Activated CD8-positive, alpha-beta memory T cell treated with anti-CD3 and anti-CD28 coated beads for 1 hour (primary cell): ENCODE measurements around the gene FGFR1OP2.
A peak's percentile ranks its signal among the peaks of the same experiment; 100 is the strongest.

Experiments
- DNase-seq, 2 donors: peaks; one replicate each; pipeline ENCODE4 v3.0.0-alpha.2; 2020; ENCODE audit warnings: low read depth in 1 of 2; ENCODE audit errors: extremely low read depth in 1 of 2

The FGFR1OP2 gene

DNA sequence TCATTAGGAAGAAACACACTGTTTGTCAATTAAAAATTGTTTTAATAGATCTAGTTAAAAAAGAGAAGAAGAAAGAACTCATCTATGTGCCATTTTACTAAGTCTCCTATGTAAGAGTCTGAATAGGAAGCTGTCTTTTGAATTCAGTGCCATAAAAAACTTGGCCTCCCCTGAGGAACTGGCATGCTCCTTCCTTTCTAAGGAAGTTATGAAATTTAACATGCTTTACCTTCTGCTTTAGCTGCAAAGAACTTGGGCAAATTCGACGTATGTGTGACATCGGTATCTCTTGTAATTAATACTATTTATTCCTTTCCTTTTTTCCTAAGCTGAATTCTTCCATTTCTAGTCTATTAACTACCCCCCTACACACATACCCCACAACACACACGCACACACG lies 63.4 kb downstream of the FGFR1OP2 start:
- DNase-seq = no peak

DNA sequence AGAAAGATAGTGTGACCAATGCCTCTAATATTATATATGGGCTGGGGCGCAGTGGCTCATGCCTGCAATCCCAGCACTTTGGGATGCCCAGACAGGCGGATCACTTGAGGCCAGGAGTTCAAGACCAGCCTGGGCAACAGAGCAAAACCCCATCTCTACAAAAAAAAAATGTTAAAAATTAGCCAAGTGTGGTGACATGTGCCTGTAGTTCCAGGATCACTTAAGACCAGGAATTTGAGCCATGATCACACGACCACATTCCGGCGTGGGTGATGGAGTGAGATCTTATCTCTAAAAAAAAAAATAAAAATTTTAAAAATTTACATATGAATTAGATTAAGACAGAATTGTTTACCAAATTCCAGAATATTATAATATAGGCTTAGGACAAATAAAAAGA lies 63.9 kb downstream of the FGFR1OP2 start:
- DNase-seq = no peak

DNA sequence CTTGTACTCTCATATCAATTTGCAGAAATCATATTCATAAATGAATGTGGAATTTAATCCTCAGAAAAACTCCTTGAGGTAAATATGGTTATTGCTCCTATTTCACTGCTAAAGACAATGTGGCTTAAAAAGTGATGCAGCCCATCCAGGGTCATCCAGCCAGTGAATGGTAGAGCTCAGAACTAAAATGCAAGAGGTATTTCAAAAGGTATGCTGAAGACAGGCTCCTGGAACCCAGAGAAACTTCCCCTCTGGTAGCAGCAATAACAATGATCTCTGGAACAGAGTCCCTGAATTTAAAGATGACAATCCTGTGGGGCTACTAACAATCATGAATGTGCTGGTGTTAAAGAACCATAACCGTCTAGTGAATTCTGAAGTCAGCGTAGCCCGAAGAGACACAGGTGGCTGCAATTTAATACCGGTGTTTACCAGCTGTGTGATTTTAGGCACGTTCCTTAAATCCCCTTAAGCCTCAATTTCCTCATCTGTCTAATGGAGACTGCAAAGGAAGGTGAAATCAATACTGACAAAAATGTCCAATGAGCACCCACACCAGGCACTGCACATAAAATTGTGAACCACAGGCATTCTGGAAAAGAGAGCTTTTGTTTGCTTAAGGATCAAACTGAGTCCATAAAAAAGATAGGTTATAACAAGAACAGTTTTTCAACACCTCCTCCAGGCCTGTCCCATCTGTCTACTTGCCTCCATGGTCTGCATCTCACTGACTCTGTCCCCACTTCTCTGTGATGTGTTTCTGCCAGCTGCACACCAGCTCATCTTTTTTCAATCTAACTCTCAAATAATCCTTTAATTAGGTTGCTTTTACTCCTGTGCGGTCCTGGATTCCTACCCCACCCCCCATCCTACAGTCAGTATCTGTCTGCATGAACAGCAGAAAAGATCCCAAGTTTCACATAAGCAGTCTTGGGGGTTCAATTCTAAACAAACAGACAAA lies 65.4 kb downstream of the FGFR1OP2 start:
- DNase-seq = no peak

DNA sequence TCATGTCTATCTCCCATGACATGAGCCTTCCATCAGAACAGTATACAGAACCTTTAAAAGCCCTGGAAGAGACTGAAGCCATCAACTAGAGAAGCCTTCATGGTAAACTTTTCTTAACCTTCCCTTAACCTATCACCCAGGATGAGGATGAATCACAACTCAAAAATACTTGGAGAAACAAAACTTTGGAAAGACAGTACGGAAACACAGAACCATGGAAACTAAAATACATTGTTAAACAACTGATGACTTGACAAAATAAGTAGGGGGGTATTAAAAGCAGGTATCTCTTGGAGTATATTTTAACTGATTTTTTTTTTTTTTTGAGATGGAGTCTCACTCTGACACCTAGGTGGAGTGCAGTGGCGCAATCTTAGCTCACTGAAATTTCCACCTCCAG lies 67.2 kb downstream of the FGFR1OP2 start:
- no peak for DNase-seq

DNA sequence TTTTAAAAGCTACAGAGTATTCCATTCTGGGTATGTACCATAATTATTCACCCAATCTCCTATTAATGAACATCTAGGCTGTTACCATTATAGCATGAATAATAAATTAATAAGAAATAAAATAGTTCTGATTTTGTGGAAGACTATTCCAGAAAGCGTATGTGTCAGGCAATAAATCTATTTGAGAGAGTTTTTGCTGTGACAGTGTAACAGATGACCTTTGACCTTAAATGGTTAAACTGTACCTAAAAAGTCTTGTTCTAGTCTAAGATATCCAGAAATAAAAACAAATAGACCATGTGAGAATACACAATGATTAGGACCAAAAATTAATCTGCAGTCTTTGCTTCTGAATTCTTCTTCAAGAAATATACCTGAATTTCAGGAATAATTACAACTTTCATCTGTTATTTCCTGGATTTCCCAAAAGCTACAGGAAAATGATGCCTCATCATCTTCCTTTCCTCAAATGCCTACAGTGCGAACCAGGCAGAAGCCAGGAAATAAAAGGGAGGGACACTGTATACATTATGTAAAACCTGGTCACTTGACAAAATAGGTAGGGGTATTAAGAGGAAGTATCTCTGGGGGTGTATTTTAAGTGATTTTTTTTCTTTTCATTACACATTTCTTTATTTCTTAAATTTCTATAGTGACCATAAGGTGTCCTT lies 68.7 kb downstream of the FGFR1OP2 start:
- DNase-seq = no peak

DNA sequence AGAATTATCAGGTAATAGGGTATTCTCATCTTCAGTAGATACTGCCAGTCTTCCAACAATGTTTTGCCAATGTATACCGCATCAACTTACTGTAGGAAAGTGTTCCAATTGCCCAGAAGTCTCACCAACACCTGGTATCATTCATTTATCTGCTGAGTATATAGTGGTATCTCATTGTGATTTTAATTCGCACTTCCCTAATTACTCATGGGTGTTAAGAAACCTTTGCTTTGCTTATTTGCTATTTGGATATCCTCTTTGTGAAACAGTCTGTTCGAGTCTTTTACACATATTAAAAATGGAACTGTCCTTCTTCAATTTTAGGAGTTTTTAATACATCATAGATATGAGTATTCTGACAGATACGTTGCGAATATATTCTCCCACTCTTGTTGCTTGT lies 69.8 kb downstream of the FGFR1OP2 start:
- no peak for DNase-seq

DNA sequence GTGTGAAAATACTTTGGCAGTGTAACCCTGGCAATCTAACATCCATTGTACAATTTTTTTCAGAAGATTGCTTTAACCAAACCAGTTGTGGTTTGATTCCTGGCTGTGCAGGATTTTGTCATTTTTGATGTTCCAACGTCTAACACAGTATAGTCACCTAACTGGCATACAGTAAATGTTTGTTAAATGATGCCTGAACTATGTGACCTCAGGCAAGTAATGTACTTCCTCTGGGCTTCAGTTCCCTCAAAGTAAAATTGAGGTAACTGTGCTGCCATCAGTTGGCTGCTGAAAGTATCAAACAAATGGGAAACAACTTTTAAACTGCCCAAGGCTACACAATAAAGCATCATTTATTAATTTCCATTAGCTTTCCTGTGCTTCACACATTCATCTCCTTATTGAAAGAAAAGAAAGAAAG lies 71.6 kb downstream of the FGFR1OP2 start:
- DNase-seq = no peak

DNA sequence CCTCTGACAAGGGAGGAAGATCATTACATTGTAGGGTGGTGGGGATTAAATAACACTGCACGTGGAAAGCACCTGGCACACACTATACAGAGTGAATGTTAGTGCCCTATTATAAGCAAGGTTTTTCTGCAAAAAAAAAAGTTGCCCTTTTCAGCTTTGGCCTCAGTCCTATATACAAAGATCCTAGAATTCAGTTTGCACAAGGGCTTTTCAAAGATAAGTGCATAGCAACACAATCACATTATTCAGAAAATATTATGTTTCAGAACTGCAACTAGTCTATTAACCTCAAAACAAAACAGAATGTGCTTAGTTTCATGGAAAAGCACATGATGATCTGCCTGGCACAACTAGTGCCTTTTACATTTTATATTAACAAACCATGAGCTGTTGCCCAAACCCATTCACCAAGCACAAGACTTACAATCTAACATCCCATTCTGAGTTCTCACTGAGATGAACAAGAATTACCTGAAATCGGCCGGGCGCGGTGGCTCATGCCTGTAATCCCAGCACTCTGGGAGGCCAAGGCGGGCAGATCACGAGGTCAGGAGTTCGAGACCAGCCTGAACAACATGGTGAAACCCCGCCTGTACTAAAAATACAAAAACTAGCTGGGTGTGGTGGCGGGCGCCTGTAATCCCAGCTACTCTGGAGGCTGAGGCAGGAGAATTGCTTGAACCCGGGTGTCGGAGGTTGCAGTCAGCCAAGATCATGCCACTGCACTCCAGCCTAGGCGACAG lies 74.1 kb downstream of the FGFR1OP2 start:
- no peak for DNase-seq

DNA sequence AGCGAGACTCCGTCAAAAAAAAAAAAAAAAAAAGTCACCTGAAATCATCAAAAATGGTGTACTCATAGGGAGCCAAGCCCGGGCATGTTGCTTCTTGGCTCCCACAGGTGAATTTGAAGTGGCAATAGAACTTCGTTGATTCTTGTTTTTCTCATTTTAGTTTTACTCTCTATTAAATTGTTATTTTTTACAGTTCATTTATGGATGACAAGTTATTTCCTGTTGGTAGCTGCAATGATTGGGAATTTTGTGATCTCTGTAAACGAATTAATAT lies 74.6 kb downstream of the FGFR1OP2 start:
- no peak for DNase-seq

DNA sequence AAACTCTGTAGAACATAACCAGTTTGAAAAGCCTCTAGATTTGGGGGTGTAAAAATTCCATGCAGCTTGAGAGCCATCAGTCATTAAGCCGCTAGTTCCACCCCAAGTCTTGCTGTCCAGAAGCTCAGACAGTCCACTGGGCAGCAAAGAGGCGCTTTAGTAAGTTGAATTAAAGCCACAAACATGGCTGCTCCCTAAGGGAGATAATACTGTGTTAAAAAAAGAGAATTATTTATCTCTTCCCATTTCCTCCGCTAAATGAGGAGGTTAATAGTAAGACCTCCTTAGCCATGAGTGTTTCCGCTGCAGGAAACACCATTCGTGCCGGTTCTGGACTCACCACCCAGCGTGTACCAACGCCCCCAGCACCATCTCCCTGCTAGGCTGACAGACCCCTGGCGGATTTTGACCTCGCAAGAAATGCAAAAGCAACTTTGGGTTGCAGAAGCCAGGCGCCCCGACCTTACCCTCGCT lies 75.4 kb downstream of the FGFR1OP2 start:
- DNase-seq = peak in 1 of 2 donors; percentile 16

DNA sequence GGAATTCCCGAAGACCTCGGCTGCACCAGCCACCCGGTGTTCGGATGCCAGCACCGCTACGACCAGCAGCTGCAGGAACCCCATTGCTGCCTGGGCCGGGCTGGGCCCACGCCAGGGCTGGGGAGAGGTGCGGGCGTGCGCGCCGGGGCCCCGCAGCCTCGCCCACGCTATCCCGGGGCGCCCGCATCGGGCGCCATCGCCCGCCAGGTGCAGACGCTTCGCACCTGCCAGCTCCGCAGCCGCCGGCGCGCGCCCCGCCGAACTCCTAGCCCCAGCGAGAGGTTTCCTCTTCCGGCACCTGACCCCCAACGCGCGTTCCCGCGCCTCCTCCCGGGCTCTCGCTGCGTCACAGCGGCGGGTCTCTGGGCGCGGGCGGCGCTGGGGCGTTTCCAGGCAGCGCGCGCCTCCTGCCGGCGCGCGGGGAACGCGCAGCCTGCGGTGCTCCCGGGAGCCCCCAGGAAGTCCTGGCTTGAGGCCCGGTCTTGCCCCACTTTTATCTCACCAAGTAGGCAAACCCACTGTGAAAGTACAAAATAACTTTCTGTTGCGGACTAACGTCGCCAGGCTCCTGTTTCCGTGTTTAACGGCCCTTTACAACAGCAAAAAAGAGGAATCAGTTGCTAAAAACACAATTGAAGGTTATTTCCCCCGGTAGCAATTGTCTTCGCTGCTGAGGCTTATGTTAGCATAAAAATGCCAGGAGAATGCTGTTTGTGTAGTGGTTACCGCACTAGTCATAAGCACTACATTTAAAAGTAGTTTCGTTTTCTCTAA lies 76.0 kb downstream of the FGFR1OP2 start, which contains the start of gene TM7SF3:
TM7SF3 (minus strand) TSS at position 300 of the 774 bp plus-strand sequence; CDS start at position 84, 216 bp downstream.
- DNase-seq = peak; percentile 86 to 94

DNA sequence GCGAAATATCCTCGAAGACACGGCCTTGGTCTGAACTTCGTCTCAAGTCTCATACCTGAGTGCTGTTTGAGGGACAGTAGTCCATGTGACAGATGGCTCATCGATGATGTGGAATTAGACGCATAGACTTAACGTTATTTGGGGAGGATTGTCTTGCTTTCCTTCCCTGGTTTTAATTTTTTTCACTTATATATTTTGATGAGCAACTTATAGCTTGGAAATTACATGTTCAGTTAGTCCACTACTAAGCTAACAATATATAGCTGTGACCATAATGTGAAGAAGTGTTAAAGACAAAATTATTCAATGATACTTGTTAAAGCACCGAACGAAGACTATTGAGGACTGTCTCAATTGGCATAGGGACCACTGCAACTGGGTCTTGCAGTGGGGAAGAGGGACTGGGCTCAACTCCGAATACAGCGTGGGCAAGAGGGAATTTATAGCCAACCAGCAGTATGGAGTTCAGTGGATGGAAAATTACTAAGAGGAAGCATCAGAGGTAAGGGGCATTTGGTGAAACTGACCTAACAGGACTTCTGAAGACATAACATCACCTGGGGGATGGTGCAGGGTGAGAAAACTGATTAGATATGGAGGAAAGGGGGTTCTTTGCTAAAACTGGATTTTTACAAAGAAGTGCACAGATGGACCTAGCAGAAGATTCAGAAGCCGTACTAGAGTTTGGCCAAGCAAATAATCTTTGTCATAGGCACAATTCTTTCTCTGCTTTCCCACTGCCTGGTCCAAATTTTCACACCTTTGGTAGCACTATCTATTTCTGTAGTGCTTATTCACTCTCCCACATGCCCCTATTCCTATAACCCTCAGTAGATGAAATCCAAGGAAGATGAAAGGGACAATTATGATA lies 76.8 kb downstream of the FGFR1OP2 start:
- DNase-seq = no peak

DNA sequence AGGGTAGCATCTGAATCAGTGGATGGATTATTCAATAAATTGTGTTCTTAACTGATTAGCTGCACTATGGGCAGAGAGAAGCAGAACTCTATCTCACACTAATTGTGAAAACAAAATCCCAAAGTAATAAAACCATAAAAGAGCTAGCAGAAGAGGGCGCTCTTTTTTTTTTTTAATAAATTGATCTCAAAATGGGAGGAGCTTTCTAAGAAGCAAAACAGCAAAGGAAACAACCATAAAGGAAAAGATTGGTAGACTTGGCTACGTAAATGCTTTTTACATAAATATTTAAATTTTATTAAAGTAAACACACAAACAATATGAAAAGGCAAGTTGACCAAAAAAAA lies 77.4 kb downstream of the FGFR1OP2 start:
- no peak for DNase-seq
